HG03066 (cell line): ENCODE measurements around the gene SLC6A14.

Experiments
- ATAC-seq: cut with Tn5 transposase; IDR thresholded peaks from one replicate; pipeline ENCODE4 v1.9.1; 2021; ENCODE audit warnings: low read depth; ENCODE audit not compliant: unreplicated experiment

The SLC6A14 gene, protein sequence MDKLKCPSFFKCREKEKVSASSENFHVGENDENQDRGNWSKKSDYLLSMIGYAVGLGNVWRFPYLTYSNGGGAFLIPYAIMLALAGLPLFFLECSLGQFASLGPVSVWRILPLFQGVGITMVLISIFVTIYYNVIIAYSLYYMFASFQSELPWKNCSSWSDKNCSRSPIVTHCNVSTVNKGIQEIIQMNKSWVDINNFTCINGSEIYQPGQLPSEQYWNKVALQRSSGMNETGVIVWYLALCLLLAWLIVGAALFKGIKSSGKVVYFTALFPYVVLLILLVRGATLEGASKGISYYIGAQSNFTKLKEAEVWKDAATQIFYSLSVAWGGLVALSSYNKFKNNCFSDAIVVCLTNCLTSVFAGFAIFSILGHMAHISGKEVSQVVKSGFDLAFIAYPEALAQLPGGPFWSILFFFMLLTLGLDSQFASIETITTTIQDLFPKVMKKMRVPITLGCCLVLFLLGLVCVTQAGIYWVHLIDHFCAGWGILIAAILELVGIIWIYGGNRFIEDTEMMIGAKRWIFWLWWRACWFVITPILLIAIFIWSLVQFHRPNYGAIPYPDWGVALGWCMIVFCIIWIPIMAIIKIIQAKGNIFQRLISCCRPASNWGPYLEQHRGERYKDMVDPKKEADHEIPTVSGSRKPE

DNA sequence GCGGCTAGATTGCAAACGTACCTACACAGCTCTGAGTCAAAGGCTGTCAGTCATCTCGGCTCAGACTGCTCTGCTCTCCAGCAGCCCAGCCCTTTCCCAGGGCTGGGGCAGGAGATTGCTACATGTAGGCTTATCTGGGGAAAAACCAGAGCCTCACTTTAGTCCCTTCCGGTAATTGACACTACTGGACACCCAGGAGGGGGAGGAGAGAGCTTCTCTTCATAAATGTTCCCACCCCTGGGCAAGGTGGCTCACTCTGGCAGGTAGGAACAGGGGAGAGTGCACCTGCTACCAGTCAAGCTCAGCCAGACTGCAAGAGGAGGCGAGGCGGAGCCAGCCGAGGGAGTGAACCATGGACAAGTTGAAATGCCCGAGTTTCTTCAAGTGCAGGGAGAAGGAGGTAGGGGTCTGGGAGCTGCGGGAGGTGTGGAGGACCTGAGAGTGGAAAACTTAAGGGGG lies at the start of gene SLC6A14:
Gene SLC6A14 (plus strand): TSS at position 249 of the 459 bp plus-strand sequence. CDS start 104 bp downstream, at position 353.
- no peak for ATAC-seq

DNA sequence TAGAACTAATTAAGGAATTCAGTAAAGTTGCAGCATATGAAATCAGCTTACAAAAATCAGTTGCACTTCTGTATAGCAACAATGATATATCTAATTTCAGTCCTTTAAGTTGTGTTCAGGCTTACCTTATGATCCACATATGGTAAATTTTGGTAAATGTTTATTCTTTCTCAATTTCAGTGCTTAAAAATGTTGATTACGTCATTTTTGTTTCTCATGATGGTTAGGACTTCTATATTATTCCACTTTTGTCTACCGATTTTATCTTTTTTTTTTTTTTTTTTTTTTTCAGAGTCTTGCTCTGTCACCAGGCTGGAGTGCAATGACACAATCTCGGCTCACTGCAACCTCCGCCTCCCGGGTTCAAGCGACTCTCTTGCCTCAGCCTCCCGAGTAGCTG lies 40.7 kb upstream of the SLC6A14 start:
- ATAC-seq = no peak

DNA sequence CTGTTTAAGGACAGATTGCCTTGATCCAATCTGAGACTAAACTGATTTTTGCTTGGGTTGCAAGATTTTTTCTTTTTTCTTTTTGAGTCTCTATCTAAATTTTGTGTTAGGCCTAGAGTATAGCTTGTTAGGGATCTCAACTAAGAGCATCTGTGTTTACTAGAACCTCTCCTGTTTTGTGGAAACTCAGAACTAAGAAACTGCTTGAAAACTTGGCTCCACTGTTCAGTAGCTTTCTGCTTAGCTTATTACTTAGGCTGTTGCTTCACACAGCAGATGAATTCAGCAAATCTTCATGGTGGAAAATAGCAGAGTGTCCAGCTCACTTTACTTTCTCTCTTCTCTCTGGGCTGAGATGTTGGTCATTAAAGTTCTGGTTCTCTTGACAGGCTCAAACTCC lies 36.7 kb upstream of the SLC6A14 start:
- ATAC-seq = no peak

DNA sequence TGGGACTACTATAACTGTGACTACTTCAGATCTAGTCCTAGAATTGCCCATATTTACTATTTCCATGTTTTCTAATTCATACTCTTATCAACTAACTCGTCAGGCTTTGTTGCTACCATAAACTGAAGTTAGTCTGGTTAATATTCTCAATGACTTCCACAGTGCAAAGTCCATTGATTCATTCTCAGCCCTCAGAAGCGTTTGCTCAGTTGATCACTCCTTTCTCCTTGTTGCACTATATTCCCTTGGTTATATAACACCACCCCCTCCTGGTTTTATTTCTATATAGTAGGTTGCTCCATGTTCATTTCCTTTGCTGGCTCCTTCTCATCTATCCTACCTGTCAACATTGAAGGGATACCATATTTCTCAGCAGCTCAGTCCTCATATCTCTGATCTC lies 27.2 kb upstream of the SLC6A14 start:
- no peak for ATAC-seq

DNA sequence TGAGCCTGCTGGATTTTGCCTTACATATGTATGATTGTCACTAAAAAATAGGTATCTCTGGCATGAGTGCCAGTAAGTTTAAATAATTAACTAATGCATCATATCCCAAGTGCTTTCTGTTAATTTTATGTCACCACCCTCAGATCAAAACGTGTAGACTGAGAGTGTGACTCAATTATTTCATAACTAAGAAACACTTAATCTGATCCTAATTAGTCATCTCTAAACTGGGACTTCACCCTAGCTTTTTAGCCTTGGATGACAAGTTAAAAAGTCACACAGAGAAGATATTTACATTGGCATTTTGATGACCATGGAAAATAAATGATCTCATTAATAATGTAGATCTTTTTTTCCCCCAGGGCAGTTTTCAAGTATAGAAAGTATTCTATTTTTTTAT lies 23.1 kb upstream of the SLC6A14 start:
- no peak for ATAC-seq

DNA sequence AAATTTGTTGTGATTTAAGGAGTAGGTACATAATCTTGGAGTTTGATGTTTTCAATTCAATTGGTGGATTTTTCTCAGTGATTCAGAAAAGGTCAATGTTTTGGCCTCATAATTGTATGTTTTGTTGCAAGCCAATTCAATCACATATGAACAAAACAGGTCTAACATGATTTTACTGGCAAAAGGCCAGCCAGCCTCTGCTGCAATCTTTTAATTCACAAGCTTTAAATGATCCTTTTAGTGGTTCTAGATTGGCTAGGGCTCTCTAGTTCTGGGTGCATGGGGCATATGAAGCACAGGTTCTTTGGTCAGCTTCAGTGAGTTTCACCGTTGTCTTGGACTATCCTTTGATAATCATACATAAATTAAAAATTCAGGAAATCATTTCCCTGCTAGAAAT lies 19.2 kb upstream of the SLC6A14 start:
- ATAC-seq = no peak

DNA sequence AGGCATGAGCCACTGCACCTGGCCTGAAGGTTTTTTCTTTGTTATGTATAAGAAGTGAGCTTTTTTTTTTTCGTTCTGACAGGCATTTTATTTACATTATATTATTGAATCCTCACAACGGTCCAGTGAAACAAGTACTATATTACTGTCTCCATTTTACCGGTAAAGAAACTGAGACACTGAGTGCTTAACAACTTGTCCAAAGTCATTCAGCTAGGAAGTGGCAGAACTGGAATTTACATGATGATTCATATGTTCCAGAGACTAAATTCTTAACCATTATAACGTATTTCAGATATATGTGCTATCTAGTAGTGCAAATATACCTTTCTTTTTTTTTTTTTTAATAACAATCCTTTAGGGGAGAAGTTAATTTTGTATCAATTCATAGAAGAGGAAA lies 18.4 kb upstream of the SLC6A14 start:
- ATAC-seq = no peak

DNA sequence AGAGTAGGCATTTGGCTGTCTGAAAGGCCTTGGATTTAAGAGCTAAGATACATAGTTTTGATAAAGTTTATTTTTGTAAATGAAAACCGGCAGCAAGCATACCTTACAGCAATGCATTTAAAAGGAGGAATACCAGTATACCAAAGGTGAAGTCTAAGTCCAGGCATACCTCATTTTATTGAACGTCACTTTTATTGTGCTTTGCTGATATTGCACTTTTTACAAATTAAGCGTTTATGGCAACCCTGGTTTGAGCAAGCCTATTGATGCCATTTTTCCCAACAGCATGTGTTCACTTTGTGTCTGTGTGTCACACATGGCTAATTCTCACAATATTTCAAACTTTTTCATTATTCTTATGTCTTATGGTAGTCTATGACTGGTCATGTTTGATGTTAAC lies 8.4 kb upstream of the SLC6A14 start:
- ATAC-seq = no peak

DNA sequence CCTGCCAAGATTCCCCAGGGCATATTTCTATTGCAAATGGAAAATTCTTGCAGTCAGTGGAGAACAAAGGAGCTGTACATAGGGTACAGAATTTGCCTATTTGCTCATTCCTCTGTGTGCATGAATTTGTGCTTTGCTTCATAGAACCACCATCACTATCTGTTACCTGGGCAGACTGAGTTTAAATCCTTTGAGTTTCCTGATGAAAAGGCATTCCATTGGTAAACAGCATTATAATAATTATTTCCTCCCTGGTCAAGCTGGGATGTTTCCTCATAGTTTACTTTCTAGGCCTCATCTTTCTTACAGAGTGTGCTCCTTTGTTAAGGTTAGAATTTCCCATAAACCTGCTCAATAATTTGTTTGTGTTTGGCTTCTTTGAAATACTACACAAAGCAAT lies 809 bp upstream of the SLC6A14 start:
- no peak for ATAC-seq

DNA sequence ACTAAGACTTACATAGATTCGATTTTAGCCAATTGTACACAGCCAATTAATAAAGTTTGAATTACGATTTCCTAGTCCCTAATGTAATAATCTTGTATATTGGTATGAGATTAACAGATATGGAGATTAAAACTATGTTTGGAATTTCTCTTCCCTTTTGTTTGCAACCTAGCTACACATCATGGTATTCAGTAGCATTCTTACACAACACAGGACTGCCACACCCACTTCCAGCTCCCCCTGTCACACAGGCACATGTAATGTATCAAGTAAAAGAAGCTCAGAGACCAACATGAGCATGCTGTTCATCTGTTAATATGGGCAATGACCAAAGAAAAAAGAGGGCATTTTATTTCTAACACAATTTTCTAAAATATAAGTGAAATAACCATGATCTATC lies 12.8 kb downstream of the SLC6A14 start:
- no peak for ATAC-seq

DNA sequence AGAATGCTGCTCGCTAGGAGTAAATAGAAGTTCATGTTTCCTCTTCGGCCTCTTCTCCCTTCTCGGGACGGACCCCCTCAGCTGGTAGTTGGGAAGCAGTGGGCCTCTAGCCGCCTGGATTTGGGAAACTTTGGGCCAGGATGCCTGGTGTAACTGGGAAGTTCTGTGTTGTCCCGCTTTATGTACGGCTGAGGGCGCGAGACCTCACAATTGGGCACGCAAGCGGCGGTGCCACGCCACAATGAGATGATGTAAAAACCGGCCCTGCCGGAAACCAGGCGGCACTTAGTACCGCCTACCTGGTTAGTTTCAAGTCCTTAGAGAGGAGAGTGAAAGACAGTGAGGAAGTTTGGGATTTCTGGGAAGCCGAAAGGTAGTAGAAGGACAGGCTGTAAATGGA lies 26.4 kb downstream of the SLC6A14 start, which contains the start of gene CT83:
Gene CT83 (minus strand): TSS at position 155 of the 400 bp plus-strand sequence. CDS start 120 bp downstream, at position 35.
- no peak for ATAC-seq

DNA sequence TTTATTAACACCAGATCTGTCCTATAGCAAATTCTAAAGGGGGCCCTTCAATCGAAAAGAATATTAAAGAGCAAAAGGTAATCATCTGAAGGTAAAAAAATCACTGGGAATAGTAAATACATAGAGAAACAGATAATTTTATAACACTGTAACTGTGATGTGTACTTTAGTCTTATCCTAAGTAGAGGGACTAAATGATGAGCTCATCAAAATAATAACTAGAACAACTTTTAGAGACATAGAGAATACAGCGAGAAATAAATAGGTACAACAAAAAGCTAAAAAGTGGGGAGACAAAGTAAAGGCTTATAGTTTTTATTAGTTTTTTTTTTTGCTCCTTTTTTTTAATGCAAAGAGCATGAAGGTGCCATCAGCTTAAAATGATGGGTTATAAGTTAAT lies 43.7 kb downstream of the SLC6A14 start:
- ATAC-seq = no peak

DNA sequence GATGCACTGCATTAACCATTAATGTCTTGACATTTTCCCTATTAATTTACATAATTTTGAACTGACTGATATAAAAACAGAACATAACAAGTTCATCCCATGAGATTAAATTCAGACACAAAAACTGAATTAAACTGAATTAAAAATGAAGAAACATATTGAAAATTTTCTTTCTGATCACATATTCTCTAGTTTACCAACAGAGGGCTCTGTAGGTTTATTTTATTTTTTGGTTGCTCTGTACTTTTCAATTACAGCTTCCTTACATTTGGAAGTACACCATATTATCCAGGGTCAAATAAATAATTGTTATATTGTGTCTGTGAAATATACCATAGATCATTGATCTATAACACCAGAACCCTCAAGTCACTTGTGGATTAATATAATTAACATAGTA lies 53.7 kb downstream of the SLC6A14 start:
- ATAC-seq = no peak

DNA sequence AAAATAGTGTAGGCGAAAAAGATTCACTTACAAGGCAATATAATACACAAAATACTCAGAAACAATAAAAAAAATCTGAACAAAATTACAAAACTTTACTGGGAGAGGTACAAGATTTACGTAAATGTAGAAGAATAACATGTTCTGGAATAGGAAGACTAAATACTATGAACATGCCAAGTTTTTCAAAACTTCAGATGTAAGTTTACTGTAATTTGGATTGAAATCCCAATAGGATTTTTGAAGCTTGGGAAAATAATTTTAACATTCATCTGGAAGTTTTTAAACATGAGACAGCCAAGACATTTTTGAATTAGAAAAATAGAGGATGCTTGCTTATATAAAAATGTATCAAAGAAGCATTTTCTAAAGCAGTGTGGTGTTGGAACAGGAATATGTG lies 56.9 kb downstream of the SLC6A14 start:
- ATAC-seq = no peak

DNA sequence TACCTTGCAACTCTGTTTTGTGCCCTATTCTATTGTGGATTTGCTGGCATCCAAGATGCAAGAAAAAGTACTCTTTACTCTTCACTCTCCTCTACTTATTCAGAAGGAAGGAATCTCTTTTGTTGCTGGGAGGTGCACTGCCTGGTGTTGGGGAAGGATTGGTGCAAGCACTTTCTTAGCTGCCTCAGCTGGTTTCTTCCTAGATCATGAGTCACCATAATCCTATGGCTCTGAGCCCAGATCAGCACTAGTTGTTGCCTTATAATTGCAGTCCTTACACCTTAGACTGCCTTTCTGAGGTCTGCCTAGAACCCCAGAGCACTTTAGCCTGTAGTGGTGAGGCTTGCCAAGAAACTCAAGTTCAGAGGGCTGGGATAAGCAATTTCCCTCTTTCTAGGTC lies 63.4 kb downstream of the SLC6A14 start:
- no peak for ATAC-seq
